Activated CD4-positive, alpha-beta T cell treated with anti-CD3 and anti-CD28 coated beads, Interleukin-2, amount 10 ng/mL, durations not matched to agents 7 days and 5 days (primary cell): ENCODE data around the gene ANKRD66. TPM values are rescaled to one million over a fixed set of nuclear protein-coding genes. Genes with fewer than 3 reads are reported as not detected.

Source experiments
- CTCF ChIA-PET: fragments of 350-600 bp; sonication (Branson Sonifier 250); formaldehyde crosslinking; loops from one replicate; lab custom pipeline; 2021; ENCODE audit warnings: antibody characterized with exemption; lab: Charles Lee
- POLR2A ChIA-PET: fragments of 350-600 bp; sonication (Branson Sonifier 250); formaldehyde crosslinking; loops from one replicate; lab custom pipeline; 2021; ENCODE audit warnings: antibody characterized with exemption; lab: Charles Lee
- DNase-seq: peaks from one replicate; pipeline ENCODE4 v3.0.0-alpha.2; 2020
- H3K27ac Mint-ChIP-seq: one replicate; pipeline ENCODE4 v1.8.0; 2021; ENCODE audit warnings: mild to moderate bottlenecking, moderate library complexity, mixed read lengths
- H3K27me3 Mint-ChIP-seq: one replicate; pipeline ENCODE4 v1.8.0; 2021; ENCODE audit warnings: mixed read lengths
- H3K36me3 Mint-ChIP-seq: one replicate; pipeline ENCODE4 v1.8.0; 2021; ENCODE audit warnings: low read depth, mixed read lengths
- H3K4me1 Mint-ChIP-seq: one replicate; pipeline ENCODE4 v1.8.0; 2021; ENCODE audit warnings: mixed read lengths
- H3K4me3 Mint-ChIP-seq: one replicate; pipeline ENCODE4 v1.8.0; 2021; ENCODE audit warnings: mild to moderate bottlenecking, moderate library complexity, mixed read lengths
- H3K9me3 Mint-ChIP-seq: one replicate; pipeline ENCODE4 v1.8.0; 2021; ENCODE audit warnings: mixed read lengths
- total RNA-seq, 2 experiments: library from RNA; stranded (reverse); gene quantifications; one replicate each; pipeline ENCODE4 v1.2.3, GENCODE V29; 2021

The ANKRD66 gene
- total RNA-seq: not detected

GRCh38 chr6:46746696-46747095 lies at the start of gene ANKRD66:
TSS of gene ANKRD66 (plus strand) at chr6:46746933. CDS start at chr6:46751949, 5,016 bp downstream.
- CTCF ChIA-PET: interaction anchor here (0.7 kb wide), 1 partner anchor 251 kb away, joined by 3 read pairs; no protein-coding TSS in a partner anchor
- POLR2A ChIA-PET: no interaction called here
- Mint-ChIP-seq H3K4me1 (no peaks in the 10 kb centered on the region), H3K4me3 (no peak within 1 kb of the TSS), H3K27me3 (peaks cover 9% of the 10 kb centered on the region), H3K27ac (no peak within 1 kb of the TSS), H3K9me3 (no peaks in the 10 kb centered on the region), H3K36me3 (no peaks in the 10 kb centered on the region)
- no peak for DNase-seq

GRCh38 chr6:46699970-46700369 lies 46.8 kb upstream of the ANKRD66 start:
- POLR2A ChIA-PET: no interaction called here
- Mint-ChIP-seq H3K27me3 (peaks cover 19% of the 10 kb centered on the region), H3K4me3 (no peak overlapping the region), H3K4me1 (no peaks in the 10 kb centered on the region), H3K9me3 (no peaks in the 10 kb centered on the region), H3K36me3 (no peaks in the 10 kb centered on the region), H3K27ac (no peak overlapping the region)
- CTCF ChIA-PET: no interaction called here
- no peak for DNase-seq

GRCh38 chr6:46704562-46704961 lies 42.2 kb upstream of the ANKRD66 start:
- no peak overlapping the region for H3K4me3 Mint-ChIP-seq
- ChIA-PET CTCF (no interaction called here), POLR2A (no interaction called here)
- H3K9me3 Mint-ChIP-seq: no peaks in the 10 kb centered on the region
- no peaks in the 10 kb centered on the region for H3K36me3 Mint-ChIP-seq
- no peak for DNase-seq
- H3K4me1 Mint-ChIP-seq: no peaks in the 10 kb centered on the region
- peaks cover 31% of the 10 kb centered on the region for H3K27me3 Mint-ChIP-seq
- H3K27ac Mint-ChIP-seq: no peak overlapping the region

GRCh38 chr6:46706464-46706863 lies 40.3 kb upstream of the ANKRD66 start:
- H3K27me3 Mint-ChIP-seq: peaks cover 33% of the 10 kb centered on the region
- DNase-seq: no peak
- no peak overlapping the region for H3K27ac Mint-ChIP-seq
- H3K36me3 Mint-ChIP-seq: no peaks in the 10 kb centered on the region
- H3K4me3 Mint-ChIP-seq: no peak overlapping the region
- H3K4me1 Mint-ChIP-seq: no peaks in the 10 kb centered on the region
- ChIA-PET CTCF (no interaction called here), POLR2A (no interaction called here)
- H3K9me3 Mint-ChIP-seq: no peaks in the 10 kb centered on the region

- Mint-ChIP-seq H3K4me3 (no peak overlapping the region), H3K27ac (no peak overlapping the region), H3K4me1 (no peaks in the 10 kb centered on the region), H3K36me3 (no peaks in the 10 kb centered on the region), H3K9me3 (no peaks in the 10 kb centered on the region), H3K27me3 (peaks cover 13% of the 10 kb centered on the region)
- ChIA-PET CTCF (no interaction called here), POLR2A (no interaction called here)
- DNase-seq: no peak
Observed at GRCh38 chr6:46711491-46711890, 35.2 kb upstream of the ANKRD66 start.

GRCh38 chr6:46715141-46715540 lies 31.6 kb upstream of the ANKRD66 start:
- peaks cover 11% of the 10 kb centered on the region for H3K27me3 Mint-ChIP-seq
- DNase-seq: no peak
- no peak overlapping the region for H3K4me3 Mint-ChIP-seq
- ChIA-PET POLR2A (no interaction called here), CTCF (no interaction called here)
- no peaks in the 10 kb centered on the region for H3K36me3 Mint-ChIP-seq
- no peaks in the 10 kb centered on the region for H3K9me3 Mint-ChIP-seq
- no peak overlapping the region for H3K27ac Mint-ChIP-seq
- no peaks in the 10 kb centered on the region for H3K4me1 Mint-ChIP-seq

GRCh38 chr6:46719099-46719498 lies 27.6 kb upstream of the ANKRD66 start:
- H3K4me1 Mint-ChIP-seq: no peaks in the 10 kb centered on the region
- no peaks in the 10 kb centered on the region for H3K36me3 Mint-ChIP-seq
- H3K4me3 Mint-ChIP-seq: no peak overlapping the region
- H3K27ac Mint-ChIP-seq: no peak overlapping the region
- CTCF ChIA-PET: no interaction called here
- H3K27me3 Mint-ChIP-seq: peaks cover 6% of the 10 kb centered on the region
- POLR2A ChIA-PET: no interaction called here
- DNase-seq: no peak
- no peaks in the 10 kb centered on the region for H3K9me3 Mint-ChIP-seq

- H3K27ac Mint-ChIP-seq: no peak overlapping the region
- no peak overlapping the region for H3K4me3 Mint-ChIP-seq
- CTCF ChIA-PET: no interaction called here
- no peaks in the 10 kb centered on the region for H3K9me3 Mint-ChIP-seq
- H3K36me3 Mint-ChIP-seq: no peaks in the 10 kb centered on the region
- no peak for DNase-seq
- H3K27me3 Mint-ChIP-seq: peaks cover 6% of the 10 kb centered on the region
- POLR2A ChIA-PET: no interaction called here
- H3K4me1 Mint-ChIP-seq: no peaks in the 10 kb centered on the region
Observed at GRCh38 chr6:46720401-46720800, 26.3 kb upstream of the ANKRD66 start.

GRCh38 chr6:46729787-46730326 lies 16.9 kb upstream of the ANKRD66 start:
- ChIA-PET CTCF (interaction anchor here (0.6 kb wide), 1 partner anchor 26 kb away, joined by 3 read pairs; no protein-coding TSS in a partner anchor), POLR2A (no interaction called here)
- no peaks in the 10 kb centered on the region for H3K36me3 Mint-ChIP-seq
- H3K4me1 Mint-ChIP-seq: peaks cover 5% of the 10 kb centered on the region
- H3K9me3 Mint-ChIP-seq: no peaks in the 10 kb centered on the region
- DNase-seq: no peak
- no peak overlapping the region for H3K4me3 Mint-ChIP-seq
- H3K27ac Mint-ChIP-seq: no peak overlapping the region
- H3K27me3 Mint-ChIP-seq: peaks cover 45% of the 10 kb centered on the region

GRCh38 chr6:46730921-46731461 lies 15.7 kb upstream of the ANKRD66 start:
- ChIA-PET CTCF (no interaction called here), POLR2A (no interaction called here)
- no peak overlapping the region for H3K27ac Mint-ChIP-seq
- no peak overlapping the region for H3K4me3 Mint-ChIP-seq
- no peaks in the 10 kb centered on the region for H3K9me3 Mint-ChIP-seq
- H3K36me3 Mint-ChIP-seq: no peaks in the 10 kb centered on the region
- DNase-seq: no peak
- H3K4me1 Mint-ChIP-seq: peaks cover 6% of the 10 kb centered on the region
- H3K27me3 Mint-ChIP-seq: peaks cover 51% of the 10 kb centered on the region

- Mint-ChIP-seq H3K27ac (no peak overlapping the region), H3K4me3 (no peak overlapping the region), H3K9me3 (no peaks in the 10 kb centered on the region), H3K36me3 (no peaks in the 10 kb centered on the region), H3K27me3 (peaks cover 60% of the 10 kb centered on the region), H3K4me1 (peaks cover 6% of the 10 kb centered on the region)
- ChIA-PET POLR2A (no interaction called here), CTCF (no interaction called here)
- DNase-seq: no peak
Observed at GRCh38 chr6:46733341-46733801, 13.4 kb upstream of the ANKRD66 start.

- ChIA-PET CTCF (no interaction called here), POLR2A (no interaction called here)
- peaks cover 58% of the 10 kb centered on the region for H3K27me3 Mint-ChIP-seq
- no peaks in the 10 kb centered on the region for H3K36me3 Mint-ChIP-seq
- H3K4me1 Mint-ChIP-seq: peaks cover 6% of the 10 kb centered on the region
- DNase-seq: no peak
- no peaks in the 10 kb centered on the region for H3K9me3 Mint-ChIP-seq
- no peak within 1 kb of the TSS for H3K27ac Mint-ChIP-seq
- no peak within 1 kb of the TSS for H3K4me3 Mint-ChIP-seq
Observed at GRCh38 chr6:46734867-46735719, 11.6 kb upstream of the ANKRD66 start, which contains the start of gene PLA2G7. TSS of gene PLA2G7 (minus strand) at chr6:46735375. CDS start at chr6:46722891, 12,484 bp downstream.

GRCh38 chr6:46735720-46736031 lies 11.1 kb upstream of the ANKRD66 start:
- Mint-ChIP-seq H3K9me3 (no peaks in the 10 kb centered on the region), H3K4me1 (peaks cover 6% of the 10 kb centered on the region), H3K36me3 (no peaks in the 10 kb centered on the region), H3K4me3 (no peak overlapping the region), H3K27me3 (peaks cover 56% of the 10 kb centered on the region), H3K27ac (no peak overlapping the region)
- DNase-seq: no peak
- ChIA-PET POLR2A (no interaction called here), CTCF (no interaction called here)
